Measurements from ENCODE around the gene MAGEA12.
"Not testable (repeated sequence)": the region's sequence is repeated elsewhere in the genome, so short reads cannot be mapped to it uniquely, and the experiment has no call there.

Gene MAGEA12

GRCh38 chrX:152766562-152766961, 33.0 kb downstream of the MAGEA12 start:
- 83 to 88% methylated on average over 8 to 9 of the region's 9 CpGs for whole genome bisulfite sequencing, 2 experiments
- not testable (repeated sequence) for H3K27me3 ChIP-seq (ENCODE audit: control insufficient read depth, insufficient read depth, low read length, poor library complexity, severe bottlenecking); H3K36me3 ChIP-seq (ENCODE audit: control insufficient read depth, insufficient read depth, low read length); H3K27ac ChIP-seq (ENCODE audit: insufficient read depth, low read depth, low read length, poor library complexity, severe bottlenecking); H3K4me3 ChIP-seq (ENCODE audit: insufficient read depth, low read depth, low read length); H3K9me3 ChIP-seq (ENCODE audit: control insufficient read depth, low read length); H3K4me1 ChIP-seq (ENCODE audit: control insufficient read depth, insufficient read depth, low read length)

GRCh38 chrX:152769549-152770289, 36.2 kb downstream of the MAGEA12 start, which contains the start of gene MAGEA6:
Gene MAGEA6 (minus strand): TSS chrX:152769689. CDS start chrX:152767650, 2,039 bp downstream.
- H3K9me3 ChIP-seq (ENCODE audit: control insufficient read depth, low read length); H3K4me3 ChIP-seq (ENCODE audit: insufficient read depth, low read depth, low read length); H3K36me3 ChIP-seq (ENCODE audit: control insufficient read depth, insufficient read depth, low read length); H3K27ac ChIP-seq (ENCODE audit: insufficient read depth, low read depth, low read length, poor library complexity, severe bottlenecking); H3K27me3 ChIP-seq (ENCODE audit: control insufficient read depth, insufficient read depth, low read length, poor library complexity, severe bottlenecking); H3K4me1 ChIP-seq (ENCODE audit: control insufficient read depth, insufficient read depth, low read length): not testable (repeated sequence)
- no CpG with 5 or more reads among the region's 29 CpGs for WGBS, 2 experiments

GRCh38 chrX:152787062-152787461, 53.5 kb downstream of the MAGEA12 start:
- not testable (repeated sequence) for H3K4me1 ChIP-seq (ENCODE audit: control insufficient read depth, insufficient read depth, low read length); H3K27ac ChIP-seq (ENCODE audit: insufficient read depth, low read depth, low read length, poor library complexity, severe bottlenecking); H3K36me3 ChIP-seq (ENCODE audit: control insufficient read depth, insufficient read depth, low read length); H3K9me3 ChIP-seq (ENCODE audit: control insufficient read depth, low read length); H3K27me3 ChIP-seq (ENCODE audit: control insufficient read depth, insufficient read depth, low read length, poor library complexity, severe bottlenecking); H3K4me3 ChIP-seq (ENCODE audit: insufficient read depth, low read depth, low read length)
- no CpG with 5 or more reads among the region's 3 CpGs for WGBS, 2 experiments

Data from ectodermal cell (in vitro differentiated cells).